ENCODE measurements around the gene GSTA5. TPM values are rescaled to one million over a fixed set of nuclear protein-coding genes. Genes with fewer than 3 reads are reported as not detected.
"Not testable (repeated sequence)": the region's sequence is repeated elsewhere in the genome, so short reads cannot be mapped to it uniquely, and the experiment has no call there.

GSTA5 gene
- total and polyA plus RNA-seq, 2 of the 8 experiments (the other 6 are each of a cell fraction or from before 2014, with no cell fraction given) = not detected

GRCh38 chr6:52786249-52786956 is 54.2 kb downstream of the GSTA5 start (continued):
- no peak for TF ChIP-seq CBX8 (IDR thresholded peaks at IDR 0.05; ENCODE audit: borderline replicate concordance, low read depth, low read length)
- TF ChIP-seq CTBP2 (IDR thresholded peaks at IDR 0.05; ENCODE audit: borderline replicate concordance, insufficient read depth, insufficient read length, low read length) = no peak
- TF ChIP-seq SRF (IDR thresholded peaks at IDR 0.05; ENCODE audit: low read depth, low read length) = no peak
- TF ChIP-seq E2F6 (IDR thresholded peaks at IDR 0.05) = no peak

GRCh38 chr6:52782696-52783274 is 57.8 kb downstream of the GSTA5 start:
- H3K79me2 ChIP-seq (ENCODE audit: control insufficient read depth in 1 of 2, insufficient read depth in 2 of 2, low read length in 2 of 2); H3K36me3 ChIP-seq (ENCODE audit: control insufficient read depth in 2 of 4, insufficient read depth in 4 of 4, low read length in 3 of 4); H3K23me2 ChIP-seq (ENCODE audit: low read depth, low read length); H3K4me2 ChIP-seq (ENCODE audit: insufficient read depth in 1 of 2, low read depth in 2 of 2, low read length in 2 of 2); H3K79me1 ChIP-seq (ENCODE audit: low read depth, low read length); H3K9ac ChIP-seq (replicated peaks in 1 of 4; ENCODE audit: extremely low read depth in 1 of 4, low read depth in 3 of 4, low read length in 3 of 4); H2BK20ac ChIP-seq (ENCODE audit: low read length); H4K20me1 ChIP-seq (replicated peaks in 1 of 2; ENCODE audit: control insufficient read depth in 1 of 2, insufficient read depth in 2 of 2, low read length in 2 of 2); H4K8ac ChIP-seq (ENCODE audit: extremely low read depth, insufficient read depth, low read length); H3K27ac ChIP-seq (ENCODE audit: low read depth, low read length); FAIRE-seq; H3K4me3 ChIP-seq (ENCODE audit: extremely low read depth in 1 of 4, insufficient read depth in 2 of 4, low read depth in 3 of 4, low read length in 4 of 4); CTCF ChIA-PET (ENCODE audit: partially characterized antibody); H3K18ac ChIP-seq (ENCODE audit: extremely low read depth, low read length); H3K27me3 ChIP-seq (replicated peaks in 1 of 4; ENCODE audit: control insufficient read depth in 3 of 4, extremely low read depth in 1 of 4, insufficient read depth in 3 of 4, low read length in 3 of 4); H3K4me1 ChIP-seq (replicated peaks in 1 of 4; ENCODE audit: control insufficient read depth in 3 of 4, insufficient read depth in 4 of 4, low read length in 3 of 4); H3K23ac ChIP-seq (ENCODE audit: insufficient read length); H3K4ac ChIP-seq (replicated peaks; ENCODE audit: insufficient read length, low read depth, low read length); H2AFZ ChIP-seq (ENCODE audit: low read length); H2AK5ac ChIP-seq (ENCODE audit: low read depth, low read length); H2BK120ac ChIP-seq (replicated peaks; ENCODE audit: low read depth, low read length); H2BK5ac ChIP-seq (ENCODE audit: low read depth, low read length); H4K91ac ChIP-seq (replicated peaks; ENCODE audit: insufficient read length, low read length); H3K14ac ChIP-seq (ENCODE audit: insufficient read length); H4K5ac ChIP-seq (ENCODE audit: insufficient read length, low read depth, low read length); H3K9me3 ChIP-seq (ENCODE audit: insufficient read depth in 2 of 2, low read depth in 1 of 2, low read length in 1 of 2); H3K56ac ChIP-seq (replicated peaks; ENCODE audit: insufficient read length, low read depth, low read length); H2BK12ac ChIP-seq (ENCODE audit: low read depth, low read length); H2BK15ac ChIP-seq (ENCODE audit: low read length); DNase-seq (ENCODE audit: low read depth in 1 of 2, low spot score in 2 of 2); POLR2A ChIA-PET (ENCODE audit: partially characterized antibody): not testable (repeated sequence)
- WGBS, 2 experiments (ENCODE audit: extremely low coverage in 1 of 2, insufficient coverage in 1 of 2, insufficient read length in 1 of 2, insufficient replicate concordance in 2 of 2, low coverage in 1 of 2, low lambda C conversion rate in 2 of 2, missing lambda C conversion rate in 1 of 2) = 60% methylated on average over 3 of the region's 3 CpGs; no CpG with 5 or more reads in 1 of the 2 experiments
